Gastroesophageal sphincter (tissue), 3 donors: ENCODE measurements around the gene PRG2.

Experiments used
- CTCF ChIP-seq, 4 experiments: fragments of 200-600 bp in 2 of 4; fragments of 450-650 bp in 2 of 4; sonication (generic) in 1 of 4; IDR thresholded peaks; one replicate each; pipeline ENCODE4 v1.5.1; 2017 to 2019; ENCODE audit warnings: antibody characterized with exemption in 4 of 4, mild to moderate bottlenecking in 2 of 4, moderate library complexity in 2 of 4
- POLR2A ChIP-seq, 2 donors: fragments of 450-650 bp; IDR thresholded peaks; one replicate each; pipeline ENCODE4 v1.6.1; 2017; ENCODE audit warnings: antibody characterized with exemption in 2 of 2, mild to moderate bottlenecking in 2 of 2, moderate library complexity in 1 of 2
- POLR2AphosphoS5 ChIP-seq: sonication (generic); formaldehyde crosslinking; IDR thresholded peaks from one replicate; pipeline ENCODE4 v1.6.1; 2017; ENCODE audit warnings: antibody characterized with exemption

- TF ChIP-seq CTCF (IDR thresholded peaks at IDR 0.05) (no peak), POLR2A (IDR thresholded peaks at IDR 0.05) (no peak), POLR2AphosphoS5 (no peak)
Observed at GRCh38 chr11:57360991-57361390, 29.5 kb downstream of the PRG2 start.
